ENCODE measurements around the gene SH3D19.
"Not testable (repeated sequence)": the region's sequence is repeated elsewhere in the genome, so short reads cannot be mapped to it uniquely, and the experiment has no call there.

Gene SH3D19

DNA sequence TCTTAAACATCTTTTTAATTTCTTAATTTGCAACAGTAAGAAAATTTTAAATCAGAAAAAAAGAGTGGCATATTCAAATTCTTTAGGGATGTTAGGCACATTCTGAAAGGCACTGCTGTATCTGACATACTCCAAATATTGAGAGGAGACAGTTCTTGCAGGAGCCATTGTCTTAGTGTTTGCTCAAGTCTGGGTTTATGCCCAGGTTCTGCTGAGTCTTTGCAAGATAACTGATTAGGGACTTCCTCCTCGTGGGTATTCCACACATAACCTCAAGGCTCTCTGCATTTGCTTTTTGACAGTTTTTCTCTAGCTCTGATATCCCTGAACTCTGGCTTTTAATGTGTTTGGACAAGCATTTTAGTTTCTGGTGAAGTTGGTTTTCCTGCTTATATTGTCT lies 173.4 kb downstream of the SH3D19 start:
- no peak for DNase-seq (ENCODE audit: low read depth in 2 of 2)

DNA sequence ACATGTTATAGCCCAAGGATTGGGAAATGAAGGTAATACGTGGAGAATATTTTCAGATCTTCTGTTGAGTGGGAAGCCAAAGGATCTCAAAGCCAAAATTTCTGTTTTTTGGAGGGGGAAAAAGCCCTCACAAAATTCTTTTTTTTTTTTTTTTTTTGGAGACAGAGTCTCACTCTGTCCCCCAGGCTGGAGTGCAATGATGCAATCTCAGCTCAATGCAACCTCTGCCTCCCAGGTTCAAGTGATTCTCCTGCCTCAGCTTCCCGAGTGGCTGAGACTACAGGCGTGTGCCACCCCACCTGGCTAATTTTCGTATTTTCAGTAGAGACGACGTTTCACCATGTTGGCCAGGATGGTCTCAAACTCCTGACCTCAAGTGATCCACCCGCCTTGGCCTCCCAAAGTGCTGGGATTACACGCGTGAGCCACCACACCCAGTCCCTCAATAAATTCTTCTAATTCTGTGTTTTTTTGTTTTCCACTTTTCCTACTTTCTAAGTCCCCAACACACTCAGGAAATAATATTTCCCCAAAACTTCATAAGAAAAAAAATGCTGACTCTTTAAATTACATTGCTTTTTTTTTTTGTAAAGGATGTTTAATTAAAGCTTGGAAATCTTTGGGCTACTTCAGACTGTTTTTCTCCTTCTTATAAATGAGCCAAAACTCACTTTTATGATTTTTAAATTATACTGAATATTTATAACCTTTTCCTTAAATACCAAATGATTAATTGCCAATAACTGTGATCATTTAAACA lies 174.4 kb downstream of the SH3D19 start:
- no peak for DNase-seq (ENCODE audit: low read depth in 2 of 2)

DNA sequence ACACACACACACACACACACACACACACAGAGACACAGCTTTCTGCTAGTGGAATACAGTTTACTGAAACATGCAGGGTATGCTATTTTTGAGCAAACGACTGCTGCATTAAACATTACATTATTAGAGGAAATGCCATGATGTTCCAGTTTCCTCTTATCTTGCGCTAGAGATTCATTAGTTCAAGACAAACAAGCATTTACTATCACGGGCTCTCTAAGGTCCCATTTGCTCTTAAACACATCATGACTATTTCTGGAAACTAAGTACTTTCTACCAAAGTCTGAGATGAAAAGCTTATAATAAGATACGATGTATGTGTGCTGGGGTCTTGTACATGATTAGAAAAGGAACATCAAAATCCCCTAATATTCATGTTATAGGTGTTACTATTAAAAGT lies 177.1 kb downstream of the SH3D19 start:
- no peak for DNase-seq (ENCODE audit: low read depth in 2 of 2)

DNA sequence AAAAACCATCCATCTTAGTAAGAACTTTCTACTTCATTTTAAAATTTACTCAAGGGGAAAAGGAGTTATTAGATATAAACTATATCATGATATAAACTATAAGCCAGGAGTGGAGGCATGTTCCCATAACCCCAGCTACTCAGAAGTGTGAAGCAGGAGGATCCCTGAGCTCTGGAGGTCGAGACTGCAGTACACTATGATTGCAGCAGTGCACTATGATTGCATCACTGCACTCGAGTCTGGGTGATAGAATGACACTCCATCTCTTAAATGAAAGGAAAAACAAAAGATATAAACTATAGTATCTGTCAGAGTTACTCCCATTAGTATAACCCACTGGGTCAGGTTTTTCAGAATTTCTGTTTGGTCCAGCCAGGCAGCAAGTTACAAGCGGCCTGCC lies 178.4 kb downstream of the SH3D19 start:
- no peak for DNase-seq (ENCODE audit: low read depth in 2 of 2)

DNA sequence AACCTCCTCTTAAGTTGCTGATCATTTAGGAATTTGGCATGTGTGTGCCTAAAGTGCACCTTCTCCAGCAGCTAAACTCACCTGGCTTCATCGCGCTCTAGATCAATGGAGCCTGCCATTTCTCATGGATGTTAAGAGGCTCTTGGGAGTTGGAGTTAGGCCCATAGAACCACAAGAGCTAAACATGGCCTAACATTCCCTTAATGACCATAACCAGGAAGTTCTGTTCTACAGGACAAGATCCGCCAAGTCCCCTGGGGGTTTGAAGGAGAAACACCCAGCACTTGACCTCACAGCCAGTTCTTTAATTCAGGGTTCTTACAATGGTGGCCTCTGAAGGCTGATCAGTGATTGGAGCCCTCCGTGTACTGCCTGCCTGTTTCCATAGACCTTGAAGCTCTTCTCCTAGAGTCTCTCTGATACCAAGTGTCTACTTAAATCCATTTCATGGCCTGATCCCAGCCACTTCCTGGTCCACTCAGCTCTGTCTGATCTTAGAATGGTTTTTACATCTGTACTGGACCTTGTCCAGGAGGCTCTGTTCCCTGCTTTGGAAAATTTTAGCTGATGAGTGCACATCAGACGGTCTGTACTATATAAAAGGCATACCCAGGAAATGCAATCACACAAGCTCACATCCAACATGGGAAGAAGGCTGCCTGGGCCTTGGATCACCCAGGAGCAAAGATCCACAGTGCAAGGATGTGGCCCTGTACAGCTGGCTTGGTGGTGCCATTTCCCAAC lies 180.9 kb downstream of the SH3D19 start:
- DNase-seq (ENCODE audit: low read depth in 2 of 2), result no peak

DNA sequence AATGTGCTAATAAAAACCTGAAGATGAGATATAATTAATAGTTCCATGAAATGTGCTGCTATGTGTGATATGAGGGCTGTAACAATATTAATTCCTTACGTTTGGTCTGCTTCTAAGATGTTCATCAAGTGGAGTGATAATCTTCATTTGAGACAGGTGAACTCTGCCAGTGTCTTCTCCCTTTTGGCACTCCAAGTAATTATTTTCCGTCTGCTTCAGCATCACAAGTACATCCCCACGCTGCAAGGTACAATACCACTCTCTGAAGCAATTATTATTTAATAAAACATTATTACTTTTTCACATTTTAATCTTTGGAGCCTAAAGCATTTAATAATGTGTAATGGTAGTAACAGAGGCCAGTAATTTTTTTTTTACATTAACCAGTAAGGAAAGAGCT lies 181.6 kb downstream of the SH3D19 start:
- DNase-seq (ENCODE audit: low read depth in 2 of 2), result no peak

DNA sequence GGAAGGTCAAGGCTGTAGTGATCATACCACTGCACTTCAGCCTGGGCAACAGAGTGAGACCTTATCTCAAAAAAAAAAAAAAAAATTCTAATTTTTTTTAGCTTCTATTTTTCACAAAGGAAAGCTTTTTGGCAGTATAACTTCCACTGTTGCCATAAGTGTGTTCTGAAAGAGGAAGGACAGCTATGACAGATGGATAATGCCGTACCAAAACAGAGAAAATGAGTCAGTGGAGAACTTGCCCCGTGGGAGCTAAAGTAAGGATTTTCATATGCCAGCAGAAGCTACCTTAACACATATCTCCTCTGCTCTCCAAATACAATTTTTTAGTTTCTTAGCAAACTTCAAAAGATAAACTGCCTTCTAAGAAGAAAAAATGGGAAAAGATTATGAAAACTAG lies 182.2 kb downstream of the SH3D19 start:
- no peak for DNase-seq (ENCODE audit: low read depth in 2 of 2)

DNA sequence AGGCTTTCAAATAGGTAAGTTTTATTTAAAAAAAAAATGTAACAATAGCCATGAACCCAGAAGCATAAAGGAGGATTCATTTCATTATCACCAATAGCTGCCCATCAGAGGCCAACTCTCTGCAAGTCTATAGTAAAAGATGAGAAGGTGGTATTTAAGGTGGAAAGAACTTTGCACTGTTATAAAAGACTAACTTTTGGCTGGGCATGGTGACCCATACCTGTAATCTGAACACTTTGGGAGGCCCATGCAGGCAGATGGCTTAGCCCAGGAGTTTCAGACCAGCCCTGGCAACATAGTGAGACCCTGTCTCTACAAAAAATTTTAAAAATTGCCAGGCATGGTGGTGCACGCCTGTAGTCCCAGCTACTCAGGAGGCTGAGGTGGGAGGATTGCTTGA lies 182.6 kb downstream of the SH3D19 start:
- no peak for DNase-seq (ENCODE audit: low read depth in 2 of 2)

DNA sequence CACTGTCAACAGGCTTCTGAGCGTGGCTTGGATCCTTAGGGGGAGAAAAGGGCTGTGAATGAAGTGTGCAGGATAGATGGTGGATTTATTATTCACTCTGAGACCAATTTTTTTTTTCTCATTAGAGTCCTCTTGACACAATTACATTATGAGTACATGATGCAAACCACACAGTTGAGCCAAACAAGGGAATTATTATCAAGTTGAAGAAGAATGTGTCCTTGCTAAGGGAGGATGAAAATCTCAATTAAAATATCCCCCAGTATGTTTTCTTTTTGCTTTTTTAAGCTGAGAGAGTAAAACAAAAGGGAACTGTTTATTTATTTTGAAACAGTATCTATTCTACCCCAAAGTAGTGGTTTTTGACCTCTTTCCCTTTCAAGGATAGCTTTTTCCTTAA lies 185.6 kb downstream of the SH3D19 start:
- no peak for DNase-seq (ENCODE audit: low read depth in 2 of 2)

DNA sequence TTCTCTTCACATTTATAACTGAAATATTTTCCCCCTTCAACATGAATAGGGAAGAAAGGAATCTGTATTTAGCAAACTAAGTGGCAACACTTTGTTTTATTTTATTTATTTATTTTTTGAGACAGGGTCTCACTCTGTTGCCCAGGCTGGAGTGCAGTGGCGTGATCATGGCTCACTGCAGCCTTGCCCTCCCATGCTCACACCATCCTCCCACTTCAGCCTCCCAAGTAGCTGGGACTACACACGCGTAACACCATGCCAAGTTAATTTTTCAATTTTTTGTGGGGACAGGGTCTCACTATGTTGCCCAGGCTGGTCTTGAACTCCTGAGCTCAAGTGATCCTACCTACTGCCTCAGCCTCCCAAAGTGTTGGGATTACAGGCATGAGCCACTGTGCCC lies 189.4 kb downstream of the SH3D19 start:
- DNase-seq (ENCODE audit: low read depth in 2 of 2), result not testable (repeated sequence)

DNA sequence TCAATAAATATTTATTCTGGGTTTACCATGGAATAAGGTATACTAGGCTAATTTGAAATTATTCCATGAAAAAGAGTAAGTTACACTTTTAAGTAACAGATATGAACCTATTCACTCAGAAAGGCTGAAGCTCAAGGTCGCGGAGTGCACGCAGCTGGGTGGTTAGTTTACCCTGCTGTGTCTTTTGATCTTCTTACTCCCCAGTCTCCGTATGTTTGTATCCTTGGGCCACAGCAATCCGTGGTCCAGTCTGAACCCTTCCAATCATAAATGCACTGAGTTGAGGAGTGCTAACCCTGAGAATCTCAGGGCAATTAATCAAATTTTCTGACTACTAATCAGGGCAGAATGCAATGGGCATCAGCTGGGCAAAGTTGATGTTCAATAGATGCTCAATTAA lies 192.1 kb downstream of the SH3D19 start:
- DNase-seq (ENCODE audit: low read depth in 2 of 2), result no peak

DNA sequence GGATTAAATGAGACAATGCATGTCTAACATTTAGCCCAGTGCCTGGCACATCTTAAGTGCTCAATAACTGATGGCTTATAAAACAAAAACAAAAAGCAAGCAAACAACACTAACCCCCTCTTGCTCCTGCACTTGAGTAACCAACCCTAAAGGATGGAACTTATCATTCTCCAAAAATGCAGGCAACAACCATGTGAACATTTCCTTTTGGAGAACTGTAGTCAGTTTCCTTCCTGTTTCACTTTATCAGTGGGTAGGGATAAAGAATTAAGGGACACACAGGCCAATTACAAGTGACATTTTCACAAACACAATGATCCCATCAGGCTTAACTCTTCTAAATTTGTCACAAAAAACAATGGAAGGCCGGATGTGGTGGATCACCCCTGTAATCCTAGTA lies 195.6 kb downstream of the SH3D19 start:
- no peak for DNase-seq (ENCODE audit: low read depth in 2 of 2)

DNA sequence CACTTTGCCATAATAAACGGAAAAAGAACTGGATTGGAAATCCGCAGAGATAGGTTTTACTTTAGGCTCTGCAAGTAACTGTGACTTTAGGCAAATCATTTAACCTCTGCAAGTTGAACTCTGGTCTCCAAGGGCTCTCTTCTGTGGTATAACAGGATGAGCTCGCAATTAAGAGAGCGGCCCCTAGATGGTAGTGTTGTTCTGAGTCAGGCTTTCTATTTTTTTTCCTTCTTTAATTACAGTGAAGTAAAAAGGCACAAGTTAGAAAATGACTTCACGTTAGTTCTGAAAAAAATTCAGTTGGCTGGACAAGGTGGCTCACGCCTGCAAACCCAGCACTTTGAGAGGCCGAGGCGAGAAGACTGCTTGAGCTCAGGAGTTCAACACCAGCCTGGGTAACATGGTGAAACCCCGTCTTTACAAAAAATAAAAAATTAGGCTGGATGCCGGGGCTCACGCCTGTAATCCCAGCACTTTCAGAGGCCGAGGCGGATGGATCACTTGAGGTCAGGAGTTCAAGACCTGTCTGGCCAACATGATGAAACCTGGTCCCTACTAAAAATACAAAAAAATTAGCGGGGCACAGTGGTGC lies 207.9 kb downstream of the SH3D19 start:
- DNase-seq (ENCODE audit: low read depth in 2 of 2), result peak in 1 of 2 experiments; percentile 35

DNA sequence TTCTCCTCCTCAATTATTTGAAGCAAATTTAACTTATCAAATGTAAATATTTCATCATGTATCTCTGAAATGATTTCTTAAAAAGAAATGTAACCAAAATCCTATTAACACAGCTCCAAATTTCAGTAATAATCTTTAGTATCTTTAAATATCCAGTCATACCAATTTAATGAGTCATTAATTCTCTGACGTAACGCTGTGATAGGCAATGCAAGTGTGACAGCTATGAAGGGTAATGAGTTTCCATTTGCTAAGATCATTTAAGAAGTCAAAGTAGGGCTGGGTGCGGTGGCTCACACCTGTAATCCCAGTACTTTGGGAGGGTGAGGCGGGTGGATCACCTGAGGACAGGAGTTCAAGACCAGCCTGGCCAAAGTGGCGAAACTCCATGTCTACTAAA lies 210.4 kb downstream of the SH3D19 start:
- no peak for DNase-seq (ENCODE audit: low read depth in 2 of 2)

DNA sequence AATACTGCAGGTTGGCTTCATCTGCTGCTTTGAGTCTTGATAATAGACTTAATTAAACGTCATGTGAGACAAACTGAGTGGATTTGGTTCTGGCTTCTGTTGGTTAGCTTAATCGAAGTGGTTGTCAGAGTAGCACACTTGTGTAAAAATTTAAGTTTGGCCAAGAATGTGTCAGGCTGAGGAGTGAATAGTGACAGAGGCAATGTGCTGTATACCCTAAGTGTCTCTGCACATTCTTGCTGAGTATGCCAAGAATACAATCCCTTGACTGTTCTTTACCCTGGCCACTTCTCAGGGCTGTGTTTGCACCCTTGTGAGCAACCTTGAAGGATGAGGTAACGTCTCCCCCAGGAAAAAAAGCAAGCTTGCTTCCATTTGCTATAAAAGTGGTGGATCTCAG lies 211.1 kb downstream of the SH3D19 start:
- DNase-seq (ENCODE audit: low read depth in 2 of 2), result no peak

DNA sequence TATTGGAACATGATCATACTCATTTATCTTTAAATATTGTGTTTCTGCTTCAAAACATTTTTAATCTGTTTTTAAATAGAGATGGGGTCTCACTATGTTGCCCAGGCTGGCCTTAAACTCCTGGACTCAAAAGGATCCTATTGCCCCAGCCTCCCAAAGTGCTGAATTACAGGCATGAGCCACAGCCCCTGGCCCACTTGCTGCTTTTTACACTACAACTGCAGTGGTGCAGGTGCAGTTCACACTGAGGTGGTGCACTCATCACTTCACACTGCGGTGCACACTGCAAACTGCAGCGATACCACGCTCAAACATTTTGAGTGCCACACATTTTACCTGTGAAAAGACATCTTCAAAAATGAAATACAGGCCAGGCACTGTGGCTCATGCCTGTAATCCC lies 215.2 kb downstream of the SH3D19 start:
- DNase-seq (ENCODE audit: low read depth in 2 of 2), result no peak

DNA sequence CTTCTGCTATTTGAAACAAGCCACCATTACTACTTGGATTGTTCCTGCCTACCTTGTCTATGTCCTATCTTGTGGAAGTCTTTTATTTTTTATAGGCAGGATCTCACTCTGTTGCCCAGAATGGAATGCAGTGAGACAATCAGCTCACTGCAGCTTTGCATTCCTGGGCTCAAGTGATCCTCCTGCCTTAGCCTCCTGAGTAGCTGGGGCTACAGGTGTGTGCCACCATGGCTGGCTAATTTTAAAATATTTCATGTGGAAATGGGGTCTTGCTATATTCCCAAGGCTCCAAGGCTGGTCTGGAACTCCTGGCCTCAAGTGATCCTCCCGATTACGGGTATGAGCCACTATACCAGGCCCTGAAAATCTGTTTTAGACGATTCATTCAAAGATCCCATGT lies 218.3 kb downstream of the SH3D19 start:
- DNase-seq (ENCODE audit: low read depth in 2 of 2), result no peak

DNA sequence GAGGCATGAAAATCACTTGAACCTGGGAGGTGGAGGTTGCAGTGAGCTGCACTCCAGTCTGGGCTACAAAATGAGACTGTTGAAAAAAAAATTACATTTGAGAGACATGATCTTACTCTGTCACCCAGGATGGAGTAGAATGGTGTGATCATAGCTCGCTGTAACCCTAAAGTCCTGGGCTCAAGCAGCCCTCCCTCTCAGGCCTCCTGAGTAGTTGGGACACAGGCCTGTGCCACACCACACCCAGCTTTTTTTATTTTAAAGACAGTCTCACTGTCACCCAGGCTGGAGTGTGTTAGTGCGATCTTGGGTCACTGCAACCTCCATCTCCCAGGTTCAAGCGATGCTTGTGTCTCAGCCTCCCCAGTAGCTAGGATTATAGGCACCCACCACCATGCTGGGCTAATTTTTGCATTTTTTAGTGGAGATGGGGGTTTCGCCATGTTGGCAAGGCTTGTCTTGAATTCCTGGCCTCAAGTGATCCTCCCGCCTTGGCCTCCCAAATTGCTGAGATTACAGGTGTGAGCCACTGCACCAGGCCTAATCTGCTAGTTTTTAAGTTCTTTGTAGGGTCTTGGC lies 219.9 kb downstream of the SH3D19 start:
- DNase-seq (ENCODE audit: low read depth in 2 of 2), result no peak

DNA sequence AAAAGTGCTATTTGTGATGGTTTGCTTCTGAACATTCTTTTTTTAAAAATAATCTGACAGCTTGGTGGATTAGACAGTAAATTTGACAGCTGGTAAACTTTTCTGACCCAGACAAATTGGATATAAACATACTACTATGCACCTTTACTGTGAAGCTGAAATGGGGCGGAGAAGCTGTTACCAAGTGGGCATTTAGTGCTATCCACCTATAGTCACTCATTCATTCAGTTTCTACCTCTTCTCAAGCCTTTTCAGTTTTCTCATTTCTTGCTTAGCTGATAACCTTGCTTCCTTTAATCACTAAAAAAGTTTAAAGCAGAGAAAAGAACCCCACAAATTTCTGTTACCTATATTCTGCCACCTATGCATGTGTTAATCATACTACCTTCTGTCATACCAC lies 220.8 kb downstream of the SH3D19 start:
- no peak for DNase-seq (ENCODE audit: low read depth in 2 of 2)

DNA sequence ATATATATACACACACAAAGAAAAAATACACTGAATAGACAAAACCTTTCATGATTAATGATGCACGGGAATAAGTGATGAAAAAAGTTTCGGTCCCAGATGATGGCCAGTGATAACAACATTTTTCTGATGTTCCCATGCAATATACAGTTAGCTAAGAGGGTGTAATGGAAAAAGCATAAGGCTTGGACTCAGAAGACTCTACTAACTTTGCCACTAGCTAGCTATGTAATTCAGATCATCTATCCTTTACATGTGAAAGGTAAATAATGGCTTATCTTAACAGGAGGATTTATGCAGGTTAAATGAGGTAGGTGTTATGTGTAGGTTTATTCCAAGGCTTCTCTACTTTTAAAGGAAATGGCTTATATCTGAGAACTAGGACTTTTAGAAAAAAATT lies 221.6 kb downstream of the SH3D19 start:
- DNase-seq (ENCODE audit: low read depth in 2 of 2), result no peak

DNA sequence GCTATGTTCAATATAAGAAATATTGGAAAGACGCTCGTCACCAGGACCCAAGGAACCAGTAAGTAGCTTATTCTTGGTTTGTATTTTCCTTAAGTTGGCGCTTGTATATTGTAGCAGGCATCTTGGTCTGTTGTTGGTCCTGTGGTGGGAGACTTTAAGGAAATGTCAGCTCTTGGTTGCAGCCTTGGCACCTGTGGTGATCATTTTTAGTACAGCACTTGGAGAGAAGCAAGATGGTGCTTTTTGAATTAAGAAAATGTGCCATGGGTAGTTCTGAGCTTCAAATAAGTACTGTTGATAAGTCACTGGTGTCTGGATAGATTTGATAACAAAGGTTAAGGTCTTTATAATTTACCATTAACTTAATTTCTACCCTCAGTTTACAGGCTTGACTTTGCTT lies 224.9 kb downstream of the SH3D19 start:
- no peak for DNase-seq (ENCODE audit: low read depth in 2 of 2)

DNA sequence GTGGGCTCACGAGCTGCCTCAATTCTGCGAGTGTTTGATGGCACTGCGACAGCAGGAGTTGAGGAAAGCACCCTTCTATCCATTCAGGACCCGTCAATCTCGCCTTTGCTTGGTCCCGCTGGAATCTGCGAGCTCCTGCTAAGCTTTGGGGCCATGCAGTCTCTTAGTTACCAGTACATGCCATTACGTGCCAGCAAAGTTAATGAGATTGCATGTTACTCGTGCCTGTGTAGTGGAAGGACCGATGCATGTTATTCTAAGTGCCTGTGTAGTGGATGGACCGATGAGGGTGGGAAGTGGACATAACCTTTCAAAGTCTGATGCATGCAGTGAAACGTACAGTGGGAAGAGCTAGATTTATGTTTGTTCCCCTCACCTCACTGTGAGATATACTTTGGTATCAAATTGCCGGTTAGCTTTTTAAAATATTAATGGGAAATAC lies 225.4 kb downstream of the SH3D19 start:
- no peak for DNase-seq (ENCODE audit: low read depth in 2 of 2)
